C4-2B (cell line): ENCODE measurements around the gene PTPRN2.
"Not testable (repeated sequence)": the region's sequence is repeated elsewhere in the genome, so short reads cannot be mapped to it uniquely, and the experiment has no call there.

ENCODE experiments used
- H3K27ac ChIP-seq: fragments of 450-650 bp; 2 replicates; pipeline ENCODE4 v1.5.1; 2017
- ZFX ChIP-seq: fragments of 450-650 bp; IDR thresholded peaks from 2 replicates; pipeline ENCODE4 v1.6.1; 2017
- TF ChIP-seq, protein P1 (sequence below): fragments of 450-650 bp; conservative IDR thresholded peaks from 2 replicates; pipeline ENCODE4 v1.5.1; 2017; ENCODE audit warnings: mild to moderate bottlenecking

PTPRN2 gene

DNA sequence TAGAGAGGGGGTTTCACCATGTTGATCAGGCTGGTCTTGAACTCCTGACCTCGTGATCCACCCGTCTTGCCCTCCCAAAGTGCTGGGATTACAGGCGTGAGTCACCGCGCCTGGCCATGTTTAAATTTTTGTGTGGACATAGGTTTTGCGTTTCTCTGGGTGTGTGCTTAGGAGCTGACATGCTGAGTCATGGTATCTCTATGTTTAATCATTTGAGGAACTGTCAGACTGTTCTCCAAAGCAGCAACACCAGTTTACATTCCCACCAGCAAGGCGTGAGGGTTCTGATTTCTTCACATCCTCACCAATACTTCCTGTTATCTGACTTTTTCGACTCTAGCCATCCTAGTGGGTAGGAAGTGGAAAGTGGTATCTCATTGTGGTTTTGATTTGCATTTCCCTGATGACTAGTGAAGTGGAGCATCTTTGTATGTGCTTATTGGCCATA lies 1097.1 kb downstream of the PTPRN2 start:
- H3K27ac ChIP-seq = no peak overlapping the region
- TF ChIP-seq, protein P1, sequence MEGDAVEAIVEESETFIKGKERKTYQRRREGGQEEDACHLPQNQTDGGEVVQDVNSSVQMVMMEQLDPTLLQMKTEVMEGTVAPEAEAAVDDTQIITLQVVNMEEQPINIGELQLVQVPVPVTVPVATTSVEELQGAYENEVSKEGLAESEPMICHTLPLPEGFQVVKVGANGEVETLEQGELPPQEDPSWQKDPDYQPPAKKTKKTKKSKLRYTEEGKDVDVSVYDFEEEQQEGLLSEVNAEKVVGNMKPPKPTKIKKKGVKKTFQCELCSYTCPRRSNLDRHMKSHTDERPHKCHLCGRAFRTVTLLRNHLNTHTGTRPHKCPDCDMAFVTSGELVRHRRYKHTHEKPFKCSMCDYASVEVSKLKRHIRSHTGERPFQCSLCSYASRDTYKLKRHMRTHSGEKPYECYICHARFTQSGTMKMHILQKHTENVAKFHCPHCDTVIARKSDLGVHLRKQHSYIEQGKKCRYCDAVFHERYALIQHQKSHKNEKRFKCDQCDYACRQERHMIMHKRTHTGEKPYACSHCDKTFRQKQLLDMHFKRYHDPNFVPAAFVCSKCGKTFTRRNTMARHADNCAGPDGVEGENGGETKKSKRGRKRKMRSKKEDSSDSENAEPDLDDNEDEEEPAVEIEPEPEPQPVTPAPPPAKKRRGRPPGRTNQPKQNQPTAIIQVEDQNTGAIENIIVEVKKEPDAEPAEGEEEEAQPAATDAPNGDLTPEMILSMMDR = no peak
- TF ChIP-seq ZFX = no peak

DNA sequence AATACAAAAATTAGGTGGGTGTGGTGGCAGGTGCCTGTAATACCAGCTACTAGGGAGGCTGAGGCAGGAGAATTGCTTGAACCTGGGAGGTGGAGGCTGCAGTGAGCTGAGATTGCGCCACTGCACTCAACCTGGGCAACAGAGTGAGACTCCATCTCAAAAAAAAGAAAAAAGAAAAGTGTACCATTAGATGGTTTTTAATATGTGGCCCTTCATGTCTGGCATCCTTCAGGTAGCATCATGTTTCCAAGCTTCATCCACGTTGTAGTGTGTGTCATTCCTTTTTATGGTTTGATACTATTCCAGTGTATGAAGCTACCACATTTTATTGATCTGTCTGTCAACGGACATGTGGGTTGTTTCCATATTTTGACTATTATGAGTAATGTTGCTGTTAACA lies 1097.8 kb downstream of the PTPRN2 start:
- not testable (repeated sequence) for H3K27ac ChIP-seq
